Stimulated activated CD8-positive, alpha-beta memory T cell treated with anti-CD3 and anti-CD28 coated beads, Interleukin-4, amount 100 ng/mL, for 4 hours (primary cell): ENCODE data around the gene GIPC1.
"Not testable (repeated sequence)": the region's sequence is repeated elsewhere in the genome, so short reads cannot be mapped to it uniquely, and the experiment has no call there.

ENCODE experiments used
- DNase-seq, 2 donors: peaks; one replicate each; pipeline ENCODE4 v3.0.0-alpha.2; 2020; ENCODE audit warnings: low read depth in 2 of 2, low spot score in 1 of 2

Gene GIPC1

DNA sequence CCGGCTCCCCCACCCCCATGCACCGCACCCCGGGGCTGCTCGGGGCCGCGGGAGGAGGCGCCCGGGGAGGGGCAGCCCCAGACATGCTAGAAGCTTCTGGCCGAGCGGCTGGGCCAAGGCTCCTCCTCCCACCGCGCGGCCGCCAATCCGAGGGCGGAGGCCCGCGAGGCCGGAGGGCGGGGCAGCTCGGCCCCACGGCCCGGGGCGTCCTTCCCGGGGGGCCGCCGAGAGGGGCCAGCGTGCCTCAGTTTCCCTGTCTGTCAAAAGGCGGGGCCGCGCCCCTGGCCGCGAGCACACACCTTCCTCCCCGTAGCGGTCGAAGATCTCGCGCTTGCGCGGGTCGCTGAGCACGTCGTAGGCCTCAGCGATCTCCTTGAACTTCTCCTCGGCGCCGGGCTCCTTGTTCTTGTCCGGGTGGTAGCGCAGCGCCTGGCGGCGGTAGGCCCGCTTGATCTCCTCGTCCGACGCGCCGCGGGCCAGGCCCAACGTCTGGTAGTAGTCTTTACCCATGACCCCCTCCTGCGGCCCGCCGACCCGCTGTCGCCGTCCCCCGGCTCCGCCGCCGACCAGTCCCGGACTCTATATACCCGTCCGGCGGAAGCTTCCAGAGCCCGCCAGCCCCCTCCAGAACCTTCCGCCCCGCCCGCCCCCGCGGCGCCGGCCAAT is 22.0 kb upstream of the GIPC1 start, which contains the start of gene DNAJB1:
Gene DNAJB1 (minus strand): TSS at position 558 of the 666 bp plus-strand sequence. CDS start 48 bp downstream, at position 510.
- DNase-seq = peak in 1 of 2 donors; percentile 49

DNA sequence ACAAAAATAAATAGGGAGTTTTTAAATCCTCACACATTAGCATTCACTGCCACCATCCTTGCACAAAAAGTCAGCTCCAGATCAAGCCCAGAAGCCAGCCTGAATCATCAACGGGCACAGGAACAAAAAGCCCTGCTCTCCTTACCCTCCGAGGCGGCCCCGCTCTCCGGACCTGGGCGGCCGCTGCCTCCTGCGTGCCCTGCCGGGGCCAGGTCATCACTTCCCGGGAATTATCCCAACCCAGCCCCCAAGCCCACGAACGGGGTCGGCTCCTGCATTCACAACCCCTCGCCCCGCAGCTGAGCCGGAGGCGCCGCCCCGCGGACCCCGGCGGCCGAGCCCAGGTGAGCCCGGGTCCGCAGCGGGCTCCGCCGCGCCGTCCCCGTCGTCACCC is 21.5 kb upstream of the GIPC1 start:
- no peak for DNase-seq

GRCh38 chr19:14516746-14517438 is 21.0 kb upstream of the GIPC1 start:
- no peak for DNase-seq

GRCh38 chr19:14516048-14516534 is 20.2 kb upstream of the GIPC1 start:
- DNase-seq = no peak

GRCh38 chr19:14515501-14516047 is 19.6 kb upstream of the GIPC1 start:
- no peak for DNase-seq

- DNase-seq = no peak
These were observed 18.4 kb upstream of the GIPC1 start for GRCh38 chr19:14514215-14514863.

DNA sequence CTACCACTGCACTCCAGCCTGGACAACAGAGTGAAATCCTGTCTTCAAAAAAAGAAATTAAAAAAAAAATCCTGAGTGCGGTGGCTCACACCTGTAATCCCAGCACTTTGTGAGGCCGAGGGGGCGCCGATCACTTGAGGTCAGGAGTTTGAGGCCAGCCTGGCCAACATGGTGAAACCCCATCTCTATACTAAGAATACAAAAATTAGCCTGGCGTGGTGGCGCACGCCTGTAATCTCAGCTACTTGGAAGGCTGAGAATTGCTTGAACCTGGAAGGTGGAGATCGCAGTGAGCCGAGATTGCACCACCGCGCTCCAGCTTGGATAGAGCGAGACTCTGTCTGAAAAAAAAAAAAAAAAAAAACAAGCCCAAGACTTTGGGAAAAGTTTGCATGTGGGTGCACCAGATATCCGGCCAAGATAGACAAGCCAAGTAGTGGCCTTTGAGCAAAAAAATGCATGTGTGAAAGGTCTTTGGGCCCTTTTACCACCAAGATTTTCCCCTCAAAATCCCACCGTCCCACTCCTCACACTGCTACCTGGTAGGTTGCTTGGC is 16.6 kb upstream of the GIPC1 start:
- DNase-seq = no peak

GRCh38 chr19:14511229-14511593 is 15.3 kb upstream of the GIPC1 start:
- DNase-seq = no peak

GRCh38 chr19:14510311-14511228 is 14.6 kb upstream of the GIPC1 start:
- DNase-seq = no peak

- no peak for DNase-seq
These were observed 12.0 kb upstream of the GIPC1 start for GRCh38 chr19:14507704-14508542.

GRCh38 chr19:14505488-14506239 is 9.7 kb upstream of the GIPC1 start:
- peak; percentile 43 to 52 for DNase-seq

DNA sequence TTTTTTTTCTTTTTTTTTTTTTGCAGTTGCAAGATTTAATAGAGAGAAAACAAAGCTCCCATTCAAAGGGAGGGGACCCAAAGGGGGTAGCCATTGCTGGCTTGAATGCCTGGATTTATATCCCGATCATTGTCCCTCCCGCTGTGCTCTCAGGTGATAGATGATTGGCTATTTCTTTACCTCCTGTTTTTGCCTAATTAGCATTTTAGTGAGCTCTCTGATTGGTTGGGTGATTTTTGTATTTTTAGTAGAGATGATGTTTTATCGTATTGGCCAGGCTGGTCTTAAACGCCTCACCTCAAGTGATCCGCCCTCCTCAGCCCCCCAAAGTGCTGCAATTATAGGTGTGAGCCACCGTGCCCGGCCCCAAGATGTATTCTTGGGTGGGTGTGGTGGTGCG is 8.6 kb upstream of the GIPC1 start:
- not testable (repeated sequence) for DNase-seq

GRCh38 chr19:14503285-14503684 is 7.4 kb upstream of the GIPC1 start:
- no peak for DNase-seq

- DNase-seq = no peak
These were observed 6.6 kb upstream of the GIPC1 start for GRCh38 chr19:14502334-14503092.

- DNase-seq = no peak
These were observed 1.4 kb upstream of the GIPC1 start for GRCh38 chr19:14497228-14497921.

DNA sequence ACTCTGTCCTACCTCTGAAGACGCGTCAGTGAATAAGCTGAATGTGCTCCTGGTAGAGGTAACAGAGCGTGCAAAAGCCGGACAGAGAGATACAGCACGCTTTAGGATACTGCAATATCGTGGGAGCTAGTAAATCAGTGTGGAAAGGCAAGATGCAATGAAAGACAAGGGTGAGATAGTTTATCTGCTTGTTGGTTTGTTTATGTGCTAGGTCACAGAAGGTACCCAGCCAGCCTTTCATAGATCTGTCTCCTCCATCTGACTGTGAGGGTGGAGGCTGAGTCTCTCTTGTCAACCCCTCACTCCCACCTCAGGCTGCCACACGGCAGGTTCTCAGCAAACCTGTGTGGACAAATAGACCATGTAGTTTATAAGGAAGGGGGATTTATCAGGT is 904 bp upstream of the GIPC1 start:
- DNase-seq = no peak

DNA sequence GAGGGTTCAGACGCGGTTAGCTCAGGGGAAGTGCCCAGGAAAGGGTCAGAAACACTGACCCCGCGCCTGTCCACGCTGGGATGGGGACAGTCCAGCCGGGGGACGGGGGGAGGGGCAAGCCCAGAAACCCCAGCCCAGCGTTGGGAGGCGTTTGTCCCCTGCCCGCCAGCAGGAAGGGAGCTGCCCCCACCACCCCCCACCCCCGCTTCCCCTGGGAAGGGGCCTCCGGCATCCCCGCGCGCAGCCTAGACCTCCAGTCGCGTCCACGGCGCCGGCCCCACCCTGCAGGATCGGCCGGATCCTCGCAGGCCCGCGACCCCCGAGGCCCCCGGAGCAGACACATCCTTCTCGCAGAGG is 277 bp downstream of the GIPC1 start:
- DNase-seq = no peak
